Measurements from ENCODE around the gene KCNA2.

KCNA2 gene

GRCh38 chr1:110594456-110595352 lies 11.5 kb downstream of the KCNA2 start:
- TF ChIP-seq CTCF (IDR thresholded peaks at IDR 0.05; ENCODE audit: borderline replicate concordance, insufficient read depth, low read depth, low read length) = no peak
- H3K4me3 ChIP-seq (ENCODE audit: low read depth, low read length) = no peak overlapping the region

- no peak for TF ChIP-seq CTCF (IDR thresholded peaks at IDR 0.05; ENCODE audit: borderline replicate concordance, insufficient read depth, low read depth, low read length)
- no peak overlapping the region for H3K4me3 ChIP-seq (ENCODE audit: low read depth, low read length)
These were observed 12.3 kb downstream of the KCNA2 start for GRCh38 chr1:110593902-110594301.

- no peak overlapping the region for H3K4me3 ChIP-seq (ENCODE audit: low read depth, low read length)
These were observed 14.2 kb downstream of the KCNA2 start for GRCh38 chr1:110591956-110592355.

GRCh38 chr1:110588991-110589390 lies 17.2 kb downstream of the KCNA2 start:
- no peak overlapping the region for H3K4me3 ChIP-seq (ENCODE audit: low read depth, low read length)

More at GRCh38 chr1:110591956-110592355, 14.2 kb downstream of the KCNA2 start:
- TF ChIP-seq CTCF (IDR thresholded peaks at IDR 0.05; ENCODE audit: borderline replicate concordance, insufficient read depth, low read depth, low read length) = no peak

GRCh38 chr1:110588486-110588885 lies 17.7 kb downstream of the KCNA2 start:
- TF ChIP-seq CTCF (IDR thresholded peaks at IDR 0.05; ENCODE audit: borderline replicate concordance, insufficient read depth, low read depth, low read length) = no peak
- no peak overlapping the region for H3K4me3 ChIP-seq (ENCODE audit: low read depth, low read length)

More at GRCh38 chr1:110588991-110589390, 17.2 kb downstream of the KCNA2 start:
- no peak for TF ChIP-seq CTCF (IDR thresholded peaks at IDR 0.05; ENCODE audit: borderline replicate concordance, insufficient read depth, low read depth, low read length)

GRCh38 chr1:110587906-110588305 lies 18.3 kb downstream of the KCNA2 start:
- TF ChIP-seq CTCF (IDR thresholded peaks at IDR 0.05; ENCODE audit: borderline replicate concordance, insufficient read depth, low read depth, low read length) = no peak
- H3K4me3 ChIP-seq (ENCODE audit: low read depth, low read length) = no peak overlapping the region

- no peak overlapping the region for H3K4me3 ChIP-seq (ENCODE audit: low read depth, low read length)
- no peak for TF ChIP-seq CTCF (IDR thresholded peaks at IDR 0.05; ENCODE audit: borderline replicate concordance, insufficient read depth, low read depth, low read length)
These were observed 20.7 kb downstream of the KCNA2 start for GRCh38 chr1:110585481-110585880.
